Esophagus muscularis mucosa (tissue), 4 donors: ENCODE measurements around the gene GCLC. TPM values are rescaled to one million over a fixed set of nuclear protein-coding genes. Genes with fewer than 3 reads are reported as not detected.

Experiments
- DNase-seq: peaks from one replicate; pipeline ENCODE4 v3.0.0-alpha.2; 2017; ENCODE audit errors: extremely low spot score
- H3K27ac ChIP-seq, 4 donors: fragments of 200-600 bp; sonication (generic); replicated peaks in 1 of 4; 1 replicate in 3 of 4; 2 replicates in 1 of 4; pipeline ENCODE4 v1.5.1; 2016 to 2019; ENCODE audit warnings: mild to moderate bottlenecking in 1 of 4
- H3K27me3 ChIP-seq, 4 donors: fragments of 200-600 bp; sonication (generic); one replicate each; pipeline versions ENCODE4 v1.5.1 to v1.6.0; 2016 to 2019
- H3K36me3 ChIP-seq, 4 donors: fragments of 200-600 bp; sonication (generic); one replicate each; pipeline ENCODE4 v1.5.1; 2016 to 2019
- H3K4me1 ChIP-seq, 4 donors: fragments of 200-600 bp; sonication (generic); one replicate each; pipeline ENCODE4 v1.5.1; 2016 to 2019
- H3K4me3 ChIP-seq, 4 donors: fragments of 200-600 bp; sonication (generic); 1 replicate in 2 of 4; 2 replicates in 2 of 4; pipeline ENCODE4 v1.5.1; 2016 to 2019; ENCODE audit warnings: mild to moderate bottlenecking in 4 of 4, moderate library complexity in 1 of 4
- H3K9me3 ChIP-seq, 4 donors: fragments of 200-600 bp; sonication (generic); 1 replicate in 3 of 4; 2 replicates in 1 of 4; pipeline ENCODE4 v1.5.1; 2016 to 2019
- EP300 ChIP-seq: sonication (generic); formaldehyde crosslinking; IDR thresholded peaks from one replicate; pipeline ENCODE4 v1.6.1; 2017; ENCODE audit warnings: antibody characterized with exemption
- POLR2A ChIP-seq: fragments of 450-650 bp; IDR thresholded peaks from one replicate; pipeline ENCODE4 v1.6.1; 2017; ENCODE audit warnings: antibody characterized with exemption, moderate library complexity, mild to moderate bottlenecking, low read depth
- POLR2AphosphoS5 ChIP-seq, 2 donors: sonication (generic); formaldehyde crosslinking; IDR thresholded peaks; one replicate each; pipeline ENCODE4 v1.6.1; 2017; ENCODE audit warnings: antibody characterized with exemption in 2 of 2
- WGBS: methylation state at CpG from one replicate; pipeline ENCODE4 v1.1.5; 2018; 5-methylcytosine and 5-hydroxymethylcytosine counted together
- intact Hi-C: fragments of 100-400 bp; cut with DNase I; formaldehyde crosslinking; loops from one replicate; pipeline ENCODE4 v1.15.1; 2023
- total RNA-seq, 4 donors: library from RNA; depleted of rRNA; stranded (reverse); fragments of >200 nt; gene quantifications; one replicate each; pipeline versions ENCODE4 v1.1.0 to v1.2.1, GENCODE V29; 2016
- TF ChIP-seq, protein P1 (sequence below), 3 experiments: fragments of 200-600 bp in 2 of 3; fragments of 450-650 bp in 1 of 3; sonication (generic) in 2 of 3; IDR thresholded peaks; one replicate each; pipeline ENCODE4 v1.5.1; 2017 to 2019; ENCODE audit warnings: antibody characterized with exemption in 3 of 3, mild to moderate bottlenecking in 2 of 3, moderate library complexity in 1 of 3

The GCLC gene
- total RNA-seq, 4 donors from 2014 or later: 57.7 to 70.8 (median 64.6) TPM

GRCh38 chr6:53456809-53457208 is 88.1 kb downstream of the GCLC start:
- no peaks in the 10 kb centered on the region for H3K27me3 ChIP-seq
- no peak overlapping the region for H3K27ac ChIP-seq
- no peak overlapping the region for H3K4me3 ChIP-seq
- H3K36me3 ChIP-seq: no peaks in the 10 kb centered on the region
- TF ChIP-seq, protein P1, sequence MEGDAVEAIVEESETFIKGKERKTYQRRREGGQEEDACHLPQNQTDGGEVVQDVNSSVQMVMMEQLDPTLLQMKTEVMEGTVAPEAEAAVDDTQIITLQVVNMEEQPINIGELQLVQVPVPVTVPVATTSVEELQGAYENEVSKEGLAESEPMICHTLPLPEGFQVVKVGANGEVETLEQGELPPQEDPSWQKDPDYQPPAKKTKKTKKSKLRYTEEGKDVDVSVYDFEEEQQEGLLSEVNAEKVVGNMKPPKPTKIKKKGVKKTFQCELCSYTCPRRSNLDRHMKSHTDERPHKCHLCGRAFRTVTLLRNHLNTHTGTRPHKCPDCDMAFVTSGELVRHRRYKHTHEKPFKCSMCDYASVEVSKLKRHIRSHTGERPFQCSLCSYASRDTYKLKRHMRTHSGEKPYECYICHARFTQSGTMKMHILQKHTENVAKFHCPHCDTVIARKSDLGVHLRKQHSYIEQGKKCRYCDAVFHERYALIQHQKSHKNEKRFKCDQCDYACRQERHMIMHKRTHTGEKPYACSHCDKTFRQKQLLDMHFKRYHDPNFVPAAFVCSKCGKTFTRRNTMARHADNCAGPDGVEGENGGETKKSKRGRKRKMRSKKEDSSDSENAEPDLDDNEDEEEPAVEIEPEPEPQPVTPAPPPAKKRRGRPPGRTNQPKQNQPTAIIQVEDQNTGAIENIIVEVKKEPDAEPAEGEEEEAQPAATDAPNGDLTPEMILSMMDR (IDR thresholded peaks at IDR 0.05): no peak
- TF ChIP-seq POLR2A (no peak), EP300 (no peak), POLR2AphosphoS5 (IDR thresholded peaks at IDR 0.05) (no peak)
- intact Hi-C loops: no loop called here
- 74% methylated on average over 1 of the region's 1 CpG for WGBS
- H3K9me3 ChIP-seq: no peaks in the 10 kb centered on the region
- DNase-seq: no peak
- H3K4me1 ChIP-seq: peaks cover 0 to 6% (median 1%) of the 10 kb centered on the region in 4 donors

GRCh38 chr6:53455678-53456077 is 89.2 kb downstream of the GCLC start:
- no peak for DNase-seq
- H3K36me3 ChIP-seq: no peaks in the 10 kb centered on the region
- H3K27ac ChIP-seq: no peak overlapping the region
- H3K4me3 ChIP-seq: no peak overlapping the region
- intact Hi-C loops: no loop called here
- TF ChIP-seq EP300: no peak
- TF ChIP-seq, protein P1 (IDR thresholded peaks at IDR 0.05): no peak
- TF ChIP-seq POLR2AphosphoS5 (IDR thresholded peaks at IDR 0.05): no peak
- no peak for TF ChIP-seq POLR2A
- H3K9me3 ChIP-seq: no peaks in the 10 kb centered on the region
- H3K4me1 ChIP-seq: no peaks in the 10 kb centered on the region
- WGBS: 95% methylated on average over 1 of the region's 1 CpG
- no peaks in the 10 kb centered on the region for H3K27me3 ChIP-seq

DNA sequence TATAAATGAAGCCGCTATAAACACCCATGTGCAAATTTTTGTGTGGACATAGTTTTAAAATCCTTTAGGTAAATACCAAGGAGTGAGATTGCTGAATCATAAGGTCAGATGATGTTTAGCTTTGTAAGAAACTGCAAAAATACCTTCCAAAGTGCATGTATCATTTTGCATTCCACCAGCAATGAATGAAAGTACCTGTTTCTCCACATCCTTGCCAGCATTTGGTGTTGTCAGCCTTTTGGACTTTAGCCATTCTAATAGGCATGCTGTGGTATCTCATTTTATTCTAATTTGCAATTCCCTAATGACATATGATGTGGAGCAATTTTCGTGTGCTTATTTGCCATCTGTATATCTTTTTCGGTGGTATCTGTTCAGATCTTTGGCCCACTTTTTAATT is 93.7 kb downstream of the GCLC start:
- no peak overlapping the region for H3K4me3 ChIP-seq
- peaks cover 0 to 7% (median 0%) of the 10 kb centered on the region in 4 donors for H3K9me3 ChIP-seq
- H3K36me3 ChIP-seq: no peaks in the 10 kb centered on the region
- intact Hi-C loops: no loop called here
- no peak overlapping the region for H3K27ac ChIP-seq
- no peaks in the 10 kb centered on the region for H3K27me3 ChIP-seq
- TF ChIP-seq POLR2A (no peak), EP300 (no peak), POLR2AphosphoS5 (IDR thresholded peaks at IDR 0.05) (no peak)
- TF ChIP-seq, protein P1 (IDR thresholded peaks at IDR 0.05): no peak
- WGBS: 87% methylated on average over 3 of the region's 3 CpGs
- DNase-seq: no peak
- no peaks in the 10 kb centered on the region for H3K4me1 ChIP-seq

- intact Hi-C loops: no loop called here
- WGBS: 89% methylated on average over 2 of the region's 2 CpGs
Measured at GRCh38 chr6:53447865-53448264, 97.0 kb downstream of the GCLC start.

More at GRCh38 chr6:53447865-53448264, 97.0 kb downstream of the GCLC start:
- no peaks in the 10 kb centered on the region for H3K4me1 ChIP-seq
- no peaks in the 10 kb centered on the region for H3K36me3 ChIP-seq
- DNase-seq: no peak
- peaks cover 0 to 7% (median 0%) of the 10 kb centered on the region in 4 donors for H3K9me3 ChIP-seq
- H3K4me3 ChIP-seq: no peak overlapping the region
- no peaks in the 10 kb centered on the region for H3K27me3 ChIP-seq
- TF ChIP-seq EP300: no peak
- no peak for TF ChIP-seq POLR2AphosphoS5 (IDR thresholded peaks at IDR 0.05)
- no peak for TF ChIP-seq POLR2A
- TF ChIP-seq, protein P1 (IDR thresholded peaks at IDR 0.05): no peak
- no peak overlapping the region for H3K27ac ChIP-seq

Other genes starting within 250 kb of the GCLC start
- gene ELOVL5, start 196.2 kb downstream of the GCLC start, total RNA-seq: 10 to 100 TPM; 55.2 to 80.2 (median 64.8) TPM
- under 1 TPM in 1 of 4 donors, not detected in 3; under 0.01 TPM for gene KLHL31, start 120.7 kb upstream of the GCLC start, total RNA-seq
- gene LRRC1, start 249.9 kb upstream of the GCLC start, total RNA-seq: 10 to 100 TPM; 10.4 to 13.0 (median 12.6) TPM